Neural progenitor cell (in vitro differentiated cells): ENCODE results near the gene PCLAF.

Source experiments
- CTCF ChIP-seq: fragments of 200-600 bp; sonication (generic); IDR thresholded peaks from 2 replicates; pipeline ENCODE4 v1.5.1; 2017; ENCODE audit warnings: antibody characterized with exemption, mild to moderate bottlenecking
- EZH2 ChIP-seq: fragments of 200-600 bp; sonication (generic); IDR thresholded peaks from 2 replicates; pipeline ENCODE4 v1.6.1; 2017; ENCODE audit warnings: antibody characterized with exemption, mild to moderate bottlenecking, moderate library complexity
- EZH2phosphoT487 ChIP-seq: fragments of 200-600 bp; sonication (generic); IDR thresholded peaks from 2 replicates; pipeline ENCODE4 v1.6.1; 2017; ENCODE audit warnings: antibody characterized with exemption

- no peak for TF ChIP-seq CTCF
- TF ChIP-seq EZH2 = no peak
- no peak for TF ChIP-seq EZH2phosphoT487
Measured at GRCh38 chr15:64400583-64400982, 19.3 kb upstream of the PCLAF start.
